ENCODE data around the gene BUD13. TPM values are rescaled to one million over a fixed set of nuclear protein-coding genes. Genes with fewer than 3 reads are reported as not detected.
A peak's percentile ranks its signal among the peaks of the same experiment; 100 is the strongest.

The BUD13 gene
- total and polyA plus RNA-seq, 3 experiments from 2014 or later: 15.0 to 32.3 (median 31.4) TPM

DNA sequence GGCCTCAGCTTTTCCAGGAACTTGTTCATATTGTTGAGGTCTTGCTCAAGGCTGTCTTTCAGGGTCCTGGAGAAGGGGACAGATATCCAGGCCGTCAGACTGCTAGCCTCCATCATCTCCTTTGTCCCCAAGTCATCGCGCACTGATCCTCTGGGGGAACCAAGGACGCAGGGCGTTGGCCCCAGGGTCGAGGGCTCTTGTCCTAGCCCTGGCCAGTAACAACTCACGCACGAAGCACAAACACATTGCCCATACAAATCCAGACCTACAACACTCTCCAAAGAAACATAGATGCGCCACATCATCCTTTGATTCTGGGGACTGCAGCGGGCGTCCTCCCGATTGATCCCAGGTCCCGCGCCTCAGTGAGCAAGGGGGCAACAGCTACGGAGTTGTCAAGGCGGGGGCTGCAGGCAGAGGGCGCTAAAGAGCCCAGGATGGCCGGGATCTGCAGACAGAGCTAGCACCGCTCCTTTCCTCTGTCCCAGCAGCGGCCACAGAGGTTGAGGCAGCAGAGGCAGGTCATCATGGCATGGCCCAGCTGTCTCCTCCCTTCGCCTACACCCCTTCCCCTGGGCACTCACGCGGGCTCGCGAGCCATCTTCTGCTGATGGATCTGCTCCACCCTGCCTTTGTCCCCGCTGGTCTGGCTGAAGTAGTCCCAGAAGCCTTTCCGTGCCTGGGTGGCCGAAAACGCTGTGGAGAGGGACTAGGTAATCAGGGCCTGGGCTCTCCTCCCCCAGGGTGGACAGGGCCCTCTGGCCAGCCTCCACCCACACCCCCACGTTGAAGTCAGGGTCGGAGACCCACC is 18.4 kb upstream of the BUD13 start:
- no peaks in the 10 kb centered on the region for H3K9me3 Mint-ChIP-seq
- peak overlapping the region in 6 of 8 donors; percentile 65 to 88 (median 82) for H3K27ac Mint-ChIP-seq
- H3K27me3 ChIP-seq (ENCODE audit: insufficient read depth, low read length, poor library complexity, severe bottlenecking): no peaks in the 10 kb centered on the region
- H3K4me3 ChIP-seq (ENCODE audit: low read length): no peak overlapping the region
- ChIA-PET CTCF (interaction anchor here (0.8 to 8.4 kb wide), 27 partner anchors 8 to 438 kb away, joined by 3 to 101 read pairs (median 5); partner anchors contain the start of genes APOA1, APOC3, BUD13 and SIK3), POLR2A (interaction anchor here (0.6 to 1.8 kb wide), 4 partner anchors 18 to 314 kb away, joined by 3 to 8 read pairs (median 6); partner anchors contain the start of gene BUD13)
- H3K4me1 Mint-ChIP-seq: peaks cover 27 to 38% (median 31%) of the 10 kb centered on the region in 3 donors
- H3K36me3 Mint-ChIP-seq: peaks cover 0 to 16% (median 3%) of the 10 kb centered on the region in 3 donors
- no peaks in the 10 kb centered on the region for H3K9me3 ChIP-seq (ENCODE audit: low read length)
- no peak overlapping the region for H3K27ac ChIP-seq (ENCODE audit: low read depth, low read length)
- H3K4me1 ChIP-seq (ENCODE audit: insufficient read depth, low read length): peaks cover 28% of the 10 kb centered on the region
- H3K27me3 Mint-ChIP-seq: peaks cover 0 to 1% of the 10 kb centered on the region in 2 donors
- DNase-seq: peak; percentile 71 to 84 (median 74)
- peak overlapping the region in 6 of 7 donors; percentile 39 to 76 (median 54) for H3K4me3 Mint-ChIP-seq
- peaks cover 5% of the 10 kb centered on the region for H3K36me3 ChIP-seq (ENCODE audit: insufficient read depth, low read length)

DNA sequence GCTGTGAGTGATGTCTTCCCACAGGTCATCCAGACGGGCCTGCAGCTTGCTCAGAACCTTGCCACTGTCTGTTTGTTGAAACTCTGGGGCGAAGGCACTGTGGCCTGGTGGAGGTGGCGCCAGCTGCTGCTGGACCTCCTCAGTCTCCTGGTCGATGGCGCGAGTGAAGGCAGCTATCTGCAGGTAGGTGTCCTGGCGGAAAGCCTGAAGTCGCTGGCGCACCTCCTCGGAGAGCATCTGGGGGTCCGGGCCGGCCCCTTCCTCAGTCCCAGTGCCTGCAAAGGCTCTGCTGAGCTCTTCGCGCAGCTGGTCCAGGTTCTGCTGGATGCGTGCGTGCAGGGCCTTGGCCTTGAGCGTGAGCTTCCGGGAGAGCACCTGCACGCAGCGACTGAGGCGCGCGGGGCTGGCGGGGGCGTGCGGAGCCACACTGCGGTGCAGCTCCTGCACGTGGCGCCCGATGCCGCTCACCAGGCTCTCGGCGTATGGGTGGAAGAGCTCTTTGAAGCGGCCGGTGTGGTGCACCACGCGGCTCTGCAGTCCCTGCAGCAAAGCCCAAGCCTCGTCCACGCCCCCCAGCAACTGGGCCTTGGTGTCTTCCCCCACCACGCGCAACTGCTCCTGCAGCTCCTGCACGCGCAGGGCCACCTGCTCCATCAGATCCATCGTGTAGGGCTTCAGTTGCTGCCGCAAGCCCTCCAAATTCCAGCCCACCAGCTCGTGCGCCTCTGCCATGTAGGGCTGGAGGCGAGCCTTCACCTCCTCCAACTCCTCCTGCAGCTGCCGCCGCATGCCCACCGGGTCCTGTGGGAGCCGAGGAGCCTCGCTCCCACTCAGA is 17.6 kb upstream of the BUD13 start:
- peaks cover 35 to 47% (median 38%) of the 10 kb centered on the region in 3 donors for H3K4me1 Mint-ChIP-seq
- no peak overlapping the region for H3K4me3 ChIP-seq (ENCODE audit: low read length)
- no peaks in the 10 kb centered on the region for H3K9me3 Mint-ChIP-seq
- H3K27ac Mint-ChIP-seq: peak overlapping the region in 3 of 8 donors; percentile 80 to 88 (median 87)
- H3K9me3 ChIP-seq (ENCODE audit: low read length): no peaks in the 10 kb centered on the region
- no peaks in the 10 kb centered on the region for H3K27me3 ChIP-seq (ENCODE audit: insufficient read depth, low read length, poor library complexity, severe bottlenecking)
- CTCF ChIA-PET: interaction anchor here (0.8 to 8.4 kb wide), 23 partner anchors 7 to 439 kb away, joined by 3 to 101 read pairs (median 5); partner anchors contain the start of genes APOA1, APOC3, BUD13 and SIK3
- peaks cover 2 to 24% (median 9%) of the 10 kb centered on the region in 3 donors for H3K36me3 Mint-ChIP-seq
- peaks cover 14% of the 10 kb centered on the region for H3K36me3 ChIP-seq (ENCODE audit: insufficient read depth, low read length)
- H3K4me3 Mint-ChIP-seq: peak overlapping the region in 1 of 7 donors; percentile 59
- POLR2A ChIA-PET: interaction anchor here (0.6 to 1.8 kb wide), 5 partner anchors 46 to 506 kb away, joined by 4 to 8 read pairs (median 6); no protein-coding TSS in a partner anchor
- DNase-seq: no peak
- peaks cover 29% of the 10 kb centered on the region for H3K4me1 ChIP-seq (ENCODE audit: insufficient read depth, low read length)
- H3K27me3 Mint-ChIP-seq: peaks cover 0 to 1% of the 10 kb centered on the region in 2 donors
- no peak overlapping the region for H3K27ac ChIP-seq (ENCODE audit: low read depth, low read length)

DNA sequence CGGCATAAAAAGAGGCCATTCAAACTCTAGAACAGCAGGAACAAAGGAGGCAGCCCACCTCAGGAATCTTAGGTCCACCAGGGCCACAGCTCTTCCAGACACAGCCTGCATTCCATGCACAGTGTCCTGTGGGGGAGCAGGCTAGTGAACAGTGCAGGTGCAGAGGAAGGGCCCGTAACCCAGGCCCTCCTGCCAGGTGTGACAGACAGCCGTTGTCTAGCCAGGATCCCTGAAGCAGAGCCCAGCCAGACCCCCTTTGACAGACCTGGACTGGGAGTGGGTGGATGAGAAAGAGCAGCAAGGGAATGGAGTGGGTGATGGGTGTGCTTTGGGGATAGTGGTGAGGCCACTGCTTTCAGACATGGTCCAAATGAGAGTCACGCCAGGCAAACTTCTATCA is 16.2 kb upstream of the BUD13 start:
- CTCF ChIA-PET: interaction anchor here (0.9 to 8.4 kb wide), 3 partner anchors 45 to 326 kb away, joined by 3 to 101 read pairs (median 99); partner anchors contain the start of genes APOA1 and APOC3
- H3K27ac ChIP-seq (ENCODE audit: low read depth, low read length): no peak overlapping the region
- no peak overlapping the region for H3K4me3 ChIP-seq (ENCODE audit: low read length)
- Mint-ChIP-seq H3K36me3 (peaks cover 6 to 38% (median 23%) of the 10 kb centered on the region in 3 donors), H3K27ac (peak overlapping the region in 6 of 8 donors; percentile 96 to 99 (median 98)), H3K4me1 (peaks cover 45 to 61% (median 49%) of the 10 kb centered on the region in 3 donors), H3K9me3 (no peaks in the 10 kb centered on the region), H3K27me3 (no peaks in the 10 kb centered on the region), H3K4me3 (peak overlapping the region; percentile 70 to 100 (median 97))
- no peaks in the 10 kb centered on the region for H3K27me3 ChIP-seq (ENCODE audit: insufficient read depth, low read length, poor library complexity, severe bottlenecking)
- no peak for DNase-seq
- H3K4me1 ChIP-seq (ENCODE audit: insufficient read depth, low read length): peaks cover 29% of the 10 kb centered on the region
- POLR2A ChIA-PET: no interaction called here
- H3K36me3 ChIP-seq (ENCODE audit: insufficient read depth, low read length): peaks cover 28% of the 10 kb centered on the region
- H3K9me3 ChIP-seq (ENCODE audit: low read length): no peaks in the 10 kb centered on the region

DNA sequence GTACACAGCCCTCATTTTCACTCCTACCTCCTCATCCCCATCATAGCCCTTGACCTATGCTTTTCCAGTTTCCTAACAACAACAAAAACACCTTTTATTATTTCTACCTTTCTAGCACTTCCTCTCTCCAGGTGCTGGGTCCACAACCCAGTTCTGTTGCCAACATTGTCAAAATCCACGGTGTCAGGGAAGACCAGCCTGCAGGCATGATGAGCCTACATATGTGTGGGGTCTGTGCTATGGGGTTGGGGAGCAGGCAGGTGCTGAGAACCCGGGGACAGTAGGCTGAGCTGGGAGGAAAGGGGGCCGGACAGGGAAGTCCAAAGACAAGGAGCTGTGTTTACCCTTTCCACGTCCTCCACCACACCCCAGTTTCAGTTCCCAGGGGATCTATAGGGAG is 15.7 kb upstream of the BUD13 start:
- Histone ChIP-seq H3K27ac (ENCODE audit: low read depth, low read length) (peak overlapping the region; percentile 96), H3K36me3 (ENCODE audit: insufficient read depth, low read length) (peaks cover 30% of the 10 kb centered on the region), H3K27me3 (ENCODE audit: insufficient read depth, low read length, poor library complexity, severe bottlenecking) (no peaks in the 10 kb centered on the region), H3K9me3 (ENCODE audit: low read length) (no peaks in the 10 kb centered on the region), H3K4me1 (ENCODE audit: insufficient read depth, low read length) (peaks cover 29% of the 10 kb centered on the region), H3K4me3 (ENCODE audit: low read length) (peak overlapping the region; percentile 93)
- Mint-ChIP-seq H3K36me3 (peaks cover 6 to 41% (median 23%) of the 10 kb centered on the region in 3 donors), H3K27me3 (no peaks in the 10 kb centered on the region), H3K4me1 (peaks cover 45 to 63% (median 51%) of the 10 kb centered on the region in 3 donors), H3K9me3 (no peaks in the 10 kb centered on the region), H3K4me3 (peak overlapping the region; percentile 93 to 100 (median 97)), H3K27ac (peak overlapping the region; percentile 88 to 99 (median 98))
- ChIA-PET CTCF (interaction anchor here (2.0 to 8.4 kb wide), 4 partner anchors 15 to 319 kb away, joined by 5 to 101 read pairs (median 56); partner anchors contain the start of genes APOA1, APOC3 and BUD13), POLR2A (interaction anchor here (0.9 to 3.2 kb wide), 6 partner anchors 11 to 356 kb away, joined by 3 to 24 read pairs (median 8); partner anchors contain the start of genes BUD13, PAFAH1B2 and SIK3)
- DNase-seq: no peak

DNA sequence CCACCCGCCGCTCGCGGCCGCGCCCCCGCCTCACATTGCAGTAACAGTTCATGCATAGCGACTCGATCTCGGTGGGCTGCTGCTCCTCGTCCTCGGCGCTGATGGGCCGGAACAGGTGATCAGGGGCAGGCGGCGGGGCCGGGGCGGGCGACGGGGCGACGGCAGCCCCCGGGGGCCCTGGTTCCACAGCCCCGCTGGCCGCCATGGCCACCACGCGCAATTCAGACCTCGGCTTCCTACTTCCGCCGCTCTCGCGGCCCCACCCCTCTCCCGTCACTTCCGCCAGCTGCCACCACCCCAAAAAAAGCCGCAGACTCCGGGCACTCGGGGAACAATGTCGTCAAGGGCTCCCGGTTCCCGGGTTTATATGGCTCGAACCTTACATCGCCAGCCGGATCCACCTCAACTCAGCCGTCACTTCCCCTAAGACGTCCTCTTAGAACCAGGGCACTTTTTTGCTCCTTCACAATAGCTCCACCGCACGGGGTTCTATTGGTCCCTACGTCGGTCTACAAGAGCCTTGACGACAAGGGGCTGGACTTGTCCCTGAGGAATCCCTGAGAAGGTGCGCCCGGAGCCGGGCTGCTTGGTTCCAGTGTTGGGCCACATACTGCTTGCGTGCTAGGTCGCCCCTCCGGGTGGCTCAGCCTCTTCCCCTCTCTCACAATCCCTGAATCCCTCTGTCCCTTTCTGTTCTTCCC is 15.1 kb upstream of the BUD13 start, which contains the start of gene ZPR1:
Gene ZPR1 (minus strand): TSS at position 238 of the 701 bp plus-strand sequence. CDS start 33 bp downstream, at position 205.
- Histone ChIP-seq H3K4me3 (ENCODE audit: low read length) (peak within 1 kb of the TSS; percentile 93), H3K36me3 (ENCODE audit: insufficient read depth, low read length) (peaks cover 36% of the 10 kb centered on the region), H3K9me3 (ENCODE audit: low read length) (no peaks in the 10 kb centered on the region), H3K27me3 (ENCODE audit: insufficient read depth, low read length, poor library complexity, severe bottlenecking) (no peaks in the 10 kb centered on the region), H3K27ac (ENCODE audit: low read depth, low read length) (peak within 1 kb of the TSS; percentile 96), H3K4me1 (ENCODE audit: insufficient read depth, low read length) (peaks cover 29% of the 10 kb centered on the region)
- DNase-seq: peak; percentile 82 to 91 (median 85)
- Mint-ChIP-seq H3K27ac (peak within 1 kb of the TSS; percentile 88 to 99 (median 98)), H3K9me3 (no peaks in the 10 kb centered on the region), H3K36me3 (peaks cover 6 to 47% (median 29%) of the 10 kb centered on the region in 3 donors), H3K27me3 (no peaks in the 10 kb centered on the region), H3K4me1 (peaks cover 46 to 69% (median 57%) of the 10 kb centered on the region in 3 donors), H3K4me3 (peak within 1 kb of the TSS; percentile 93 to 100 (median 97))
- CTCF ChIA-PET: interaction anchor here (1.4 to 8.4 kb wide), 6 partner anchors 15 to 359 kb away, joined by 4 to 101 read pairs (median 10); partner anchors contain the start of genes APOA1, APOC3, BUD13 and SIK3
- POLR2A ChIA-PET: interaction anchor here (0.9 to 3.2 kb wide), 8 partner anchors 10 to 356 kb away, joined by 3 to 24 read pairs (median 5); partner anchors contain the start of genes BUD13, PAFAH1B2 and SIK3

DNA sequence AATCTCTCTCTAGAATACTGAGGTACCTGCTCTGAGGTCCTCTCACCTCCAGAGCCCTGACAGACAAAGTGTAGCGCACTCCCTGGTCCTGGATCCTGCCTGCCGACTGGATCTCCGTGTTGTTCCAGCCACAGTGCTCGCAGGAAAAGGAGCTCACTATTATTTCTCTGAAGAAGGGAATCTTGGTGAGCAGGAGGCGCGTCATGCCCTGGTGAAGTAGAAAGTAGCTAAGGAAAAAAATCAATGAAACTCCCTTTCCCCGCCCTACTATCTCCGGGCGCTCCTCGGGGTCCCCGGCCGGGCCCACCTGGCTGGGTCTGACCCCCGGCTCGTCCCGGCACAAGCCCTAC is 14.6 kb upstream of the BUD13 start:
- Mint-ChIP-seq H3K36me3 (peaks cover 11 to 53% (median 34%) of the 10 kb centered on the region in 3 donors), H3K27me3 (no peaks in the 10 kb centered on the region), H3K9me3 (no peaks in the 10 kb centered on the region), H3K27ac (peak overlapping the region; percentile 87 to 98 (median 94)), H3K4me3 (peak overlapping the region; percentile 93 to 100 (median 97)), H3K4me1 (peaks cover 50 to 74% (median 62%) of the 10 kb centered on the region in 3 donors)
- no peaks in the 10 kb centered on the region for H3K27me3 ChIP-seq (ENCODE audit: insufficient read depth, low read length, poor library complexity, severe bottlenecking)
- peak overlapping the region; percentile 96 for H3K27ac ChIP-seq (ENCODE audit: low read depth, low read length)
- ChIA-PET CTCF (interaction anchor here (1.4 to 8.4 kb wide), 6 partner anchors 14 to 360 kb away, joined by 4 to 101 read pairs (median 10); partner anchors contain the start of genes APOA1, APOC3, BUD13 and SIK3), POLR2A (interaction anchor here (0.7 to 3.2 kb wide), 11 partner anchors 10 to 444 kb away, joined by 3 to 24 read pairs (median 5); partner anchors contain the start of genes BUD13, PAFAH1B2, PCSK7 and SIK3)
- H3K36me3 ChIP-seq (ENCODE audit: insufficient read depth, low read length): peaks cover 41% of the 10 kb centered on the region
- H3K4me1 ChIP-seq (ENCODE audit: insufficient read depth, low read length): peaks cover 29% of the 10 kb centered on the region
- no peak for DNase-seq
- no peaks in the 10 kb centered on the region for H3K9me3 ChIP-seq (ENCODE audit: low read length)
- peak overlapping the region; percentile 93 for H3K4me3 ChIP-seq (ENCODE audit: low read length)
